Measurements from ENCODE around the gene MCRS1. TPM values are rescaled to one million over a fixed set of nuclear protein-coding genes. Genes with fewer than 3 reads are reported as not detected.

The MCRS1 gene
- total RNA-seq, 1 donor from 2014 or later: 65.6 TPM

- Mint-ChIP-seq H3K9me3 (no peaks in the 10 kb centered on the region), H3K27ac (no peak overlapping the region), H3K27me3 (ENCODE audit: low read depth) (peaks cover 81% of the 10 kb centered on the region), H3K4me3 (no peak overlapping the region), H3K36me3 (no peaks in the 10 kb centered on the region), H3K4me1 (peaks cover 23% of the 10 kb centered on the region)
- TF ChIP-seq, protein P1, sequence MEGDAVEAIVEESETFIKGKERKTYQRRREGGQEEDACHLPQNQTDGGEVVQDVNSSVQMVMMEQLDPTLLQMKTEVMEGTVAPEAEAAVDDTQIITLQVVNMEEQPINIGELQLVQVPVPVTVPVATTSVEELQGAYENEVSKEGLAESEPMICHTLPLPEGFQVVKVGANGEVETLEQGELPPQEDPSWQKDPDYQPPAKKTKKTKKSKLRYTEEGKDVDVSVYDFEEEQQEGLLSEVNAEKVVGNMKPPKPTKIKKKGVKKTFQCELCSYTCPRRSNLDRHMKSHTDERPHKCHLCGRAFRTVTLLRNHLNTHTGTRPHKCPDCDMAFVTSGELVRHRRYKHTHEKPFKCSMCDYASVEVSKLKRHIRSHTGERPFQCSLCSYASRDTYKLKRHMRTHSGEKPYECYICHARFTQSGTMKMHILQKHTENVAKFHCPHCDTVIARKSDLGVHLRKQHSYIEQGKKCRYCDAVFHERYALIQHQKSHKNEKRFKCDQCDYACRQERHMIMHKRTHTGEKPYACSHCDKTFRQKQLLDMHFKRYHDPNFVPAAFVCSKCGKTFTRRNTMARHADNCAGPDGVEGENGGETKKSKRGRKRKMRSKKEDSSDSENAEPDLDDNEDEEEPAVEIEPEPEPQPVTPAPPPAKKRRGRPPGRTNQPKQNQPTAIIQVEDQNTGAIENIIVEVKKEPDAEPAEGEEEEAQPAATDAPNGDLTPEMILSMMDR (IDR thresholded peaks at IDR 0.05; ENCODE audit: unreplicated experiment): no peak
- DNase-seq (ENCODE audit: low spot score in 2 of 2, unreplicated experiment in 2 of 2): no peak
Measured at GRCh38 chr12:49543221-49543913, 24.6 kb downstream of the MCRS1 start.

GRCh38 chr12:49542592-49543160 lies 25.3 kb downstream of the MCRS1 start:
- H3K36me3 Mint-ChIP-seq: no peaks in the 10 kb centered on the region
- DNase-seq (ENCODE audit: low spot score in 2 of 2, unreplicated experiment in 2 of 2): no peak
- H3K27ac Mint-ChIP-seq: no peak overlapping the region
- H3K9me3 Mint-ChIP-seq: no peaks in the 10 kb centered on the region
- H3K27me3 Mint-ChIP-seq (ENCODE audit: low read depth): peaks cover 80% of the 10 kb centered on the region
- TF ChIP-seq, protein P1 (IDR thresholded peaks at IDR 0.05; ENCODE audit: unreplicated experiment): no peak
- H3K4me3 Mint-ChIP-seq: no peak overlapping the region
- peaks cover 22% of the 10 kb centered on the region for H3K4me1 Mint-ChIP-seq

DNA sequence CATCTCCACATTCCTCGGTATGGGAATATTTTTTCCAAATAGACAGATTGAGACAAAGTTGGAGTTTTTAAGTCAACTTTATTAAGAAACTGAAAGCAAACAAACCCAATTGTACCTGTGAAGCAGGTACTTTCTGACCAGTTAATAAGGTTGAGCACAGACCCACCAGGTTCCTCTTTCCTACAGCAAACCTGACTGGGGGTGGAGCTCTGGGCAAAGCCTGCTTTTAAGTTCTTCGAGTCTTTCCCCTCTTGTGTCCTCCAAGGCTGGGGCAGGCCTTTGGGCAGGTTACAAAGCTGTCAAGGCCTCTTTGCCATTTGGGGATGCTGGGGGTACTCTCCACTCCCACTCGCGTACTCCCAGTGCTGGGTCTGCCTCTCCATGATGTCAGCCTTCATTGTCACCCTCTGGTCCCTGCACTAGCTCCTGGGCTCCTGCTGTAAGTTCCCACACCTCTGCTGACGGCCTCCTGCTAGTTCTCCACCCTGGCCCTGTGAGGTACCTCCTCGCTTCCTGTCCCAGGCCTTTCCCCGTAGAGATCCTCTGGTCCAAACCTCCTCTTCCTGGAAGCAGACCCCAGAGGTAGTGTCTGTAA lies 25.9 kb downstream of the MCRS1 start:
- Mint-ChIP-seq H3K4me1 (peaks cover 20% of the 10 kb centered on the region), H3K36me3 (no peaks in the 10 kb centered on the region), H3K9me3 (no peaks in the 10 kb centered on the region), H3K27ac (no peak overlapping the region), H3K27me3 (ENCODE audit: low read depth) (peaks cover 80% of the 10 kb centered on the region), H3K4me3 (no peak overlapping the region)
- DNase-seq (ENCODE audit: low spot score in 2 of 2, unreplicated experiment in 2 of 2): no peak
- TF ChIP-seq, protein P1 (IDR thresholded peaks at IDR 0.05; ENCODE audit: unreplicated experiment): no peak

- TF ChIP-seq, protein P1 (IDR thresholded peaks at IDR 0.05; ENCODE audit: unreplicated experiment): no peak
- DNase-seq (ENCODE audit: low spot score in 2 of 2, unreplicated experiment in 2 of 2): no peak
- Mint-ChIP-seq H3K27me3 (ENCODE audit: low read depth) (peaks cover 85% of the 10 kb centered on the region), H3K36me3 (no peaks in the 10 kb centered on the region), H3K4me3 (no peak overlapping the region), H3K9me3 (no peaks in the 10 kb centered on the region), H3K27ac (peak overlapping the region; percentile 27), H3K4me1 (peaks cover 24% of the 10 kb centered on the region)
Measured at GRCh38 chr12:49541140-49541861, 26.6 kb downstream of the MCRS1 start.

DNA sequence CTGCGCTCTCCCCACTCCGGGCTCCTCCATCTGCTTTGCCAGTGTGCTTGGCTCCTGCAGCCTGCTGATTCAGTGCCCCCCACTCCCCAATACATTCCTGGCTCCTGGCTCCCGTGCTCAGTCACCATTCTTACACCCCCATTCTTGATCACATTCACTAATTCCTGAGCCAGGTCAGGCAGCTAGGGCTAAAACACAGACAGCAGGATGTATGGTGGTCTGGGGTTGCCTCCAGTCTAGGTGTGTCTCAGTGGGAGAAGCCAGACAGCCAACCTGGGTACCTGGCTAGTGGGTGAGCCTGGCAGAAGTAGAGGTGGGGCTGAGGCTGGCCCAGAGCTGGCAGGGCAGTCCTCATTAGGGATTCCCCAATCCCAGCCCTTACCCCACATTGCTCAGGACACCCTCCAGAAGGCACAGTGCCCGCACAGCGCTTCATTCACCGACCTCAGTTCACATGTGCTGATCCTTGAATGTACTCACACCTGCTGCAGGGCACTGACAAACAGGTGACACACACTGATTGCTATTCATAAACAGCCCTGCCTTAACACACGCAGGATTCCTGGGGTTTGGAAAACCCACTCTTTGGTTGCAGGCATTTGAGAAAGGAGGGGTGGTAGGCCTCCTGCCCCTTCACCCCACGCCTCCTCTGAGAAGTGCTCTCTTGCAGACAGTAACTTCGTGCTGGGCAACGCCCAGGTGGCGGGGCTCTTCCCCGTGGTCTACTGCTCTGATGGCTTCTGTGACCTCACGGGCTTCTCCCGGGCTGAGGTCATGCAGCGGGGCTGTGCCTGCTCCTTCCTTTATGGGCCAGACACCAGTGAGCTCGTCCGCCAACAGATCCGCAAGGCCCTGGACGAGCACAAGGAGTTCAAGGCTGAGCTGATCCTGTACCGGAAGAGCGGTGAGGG lies 27.5 kb downstream of the MCRS1 start:
- TF ChIP-seq, protein P1 (IDR thresholded peaks at IDR 0.05; ENCODE audit: unreplicated experiment): no peak
- H3K27me3 Mint-ChIP-seq (ENCODE audit: low read depth): peaks cover 84% of the 10 kb centered on the region
- no peaks in the 10 kb centered on the region for H3K9me3 Mint-ChIP-seq
- no peaks in the 10 kb centered on the region for H3K36me3 Mint-ChIP-seq
- H3K27ac Mint-ChIP-seq: peak overlapping the region; percentile 9
- peak overlapping the region; percentile 46 for H3K4me3 Mint-ChIP-seq
- DNase-seq (ENCODE audit: low spot score in 2 of 2, unreplicated experiment in 2 of 2): no peak
- H3K4me1 Mint-ChIP-seq: peaks cover 28% of the 10 kb centered on the region

Measured in mesothelial cell of epicardium (in vitro differentiated cells).